Astrocyte of the hippocampus (primary cell): ENCODE measurements around the gene IL4R.
"Not testable (repeated sequence)": the region's sequence is repeated elsewhere in the genome, so short reads cannot be mapped to it uniquely, and the experiment has no call there.

ENCODE experiments used
- DNase-seq: peaks from one replicate; pipeline ENCODE4 v3.0.0; 2011; ENCODE audit warnings: low read depth, low spot score

IL4R gene

DNA sequence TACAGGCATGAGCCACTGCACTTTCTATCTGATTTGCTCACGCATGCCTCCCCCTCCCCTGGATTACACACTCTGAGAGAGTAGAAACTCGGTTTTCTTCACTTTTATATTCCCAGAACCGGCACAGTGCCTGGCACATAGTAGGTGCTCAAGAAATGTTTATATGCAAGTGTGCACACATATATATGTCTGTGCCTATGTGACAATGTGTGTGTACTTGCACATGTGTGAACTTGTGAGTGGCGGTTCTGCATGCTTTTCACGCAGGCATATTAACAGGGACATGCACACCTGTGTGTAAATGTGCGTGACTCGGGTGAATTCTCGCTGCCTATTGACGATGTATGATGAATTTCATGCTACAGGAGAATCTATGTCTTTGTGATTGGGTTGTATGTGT, 66.1 kb downstream of the IL4R start:
- DNase-seq, result no peak

- no peak for DNase-seq
These were observed 67.5 kb downstream of the IL4R start for GRCh38 chr16:27381236-27381635.

DNA sequence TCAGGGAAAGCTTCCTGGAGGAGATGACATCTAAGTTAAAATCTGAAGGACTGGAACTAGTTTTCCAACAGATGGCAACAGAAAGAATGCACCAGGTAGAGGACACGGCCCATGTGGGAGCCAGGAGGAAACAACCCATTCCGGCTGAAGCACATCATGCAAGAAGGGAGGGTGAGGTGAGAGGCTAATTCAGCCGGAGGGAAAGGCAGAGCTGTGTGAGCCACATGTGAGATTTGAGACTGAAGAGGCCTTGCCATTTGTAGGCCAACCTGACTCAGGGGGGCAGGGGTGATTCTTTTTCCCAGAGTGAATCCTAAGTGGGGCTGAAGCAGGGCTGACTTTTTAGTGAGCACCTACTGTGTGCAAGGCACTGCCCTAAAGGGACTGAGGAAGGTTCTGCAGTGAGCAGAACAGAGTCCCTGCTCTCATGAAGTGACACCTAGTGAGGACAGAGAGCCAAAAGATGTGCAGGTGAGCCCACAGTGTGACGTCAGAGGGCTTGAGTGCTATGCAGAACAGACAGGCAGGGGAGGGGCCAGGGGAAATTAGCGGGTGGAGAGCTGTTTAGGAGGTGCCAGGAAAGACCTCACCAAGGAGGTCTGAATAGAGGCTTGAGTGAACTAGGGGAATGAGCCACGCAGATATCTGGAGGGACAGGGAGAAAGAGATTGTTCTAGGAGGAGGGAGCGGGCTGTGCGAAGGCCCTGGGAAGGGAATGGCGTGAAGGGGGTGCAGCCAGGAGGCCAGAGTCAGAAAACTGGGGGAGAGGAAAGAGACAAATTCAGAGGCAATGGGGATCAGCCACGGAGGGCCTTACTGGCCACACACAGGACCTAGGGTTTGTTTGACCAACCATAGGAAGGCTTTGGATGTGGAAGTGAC, 68.4 kb downstream of the IL4R start:
- DNase-seq, result no peak

DNA sequence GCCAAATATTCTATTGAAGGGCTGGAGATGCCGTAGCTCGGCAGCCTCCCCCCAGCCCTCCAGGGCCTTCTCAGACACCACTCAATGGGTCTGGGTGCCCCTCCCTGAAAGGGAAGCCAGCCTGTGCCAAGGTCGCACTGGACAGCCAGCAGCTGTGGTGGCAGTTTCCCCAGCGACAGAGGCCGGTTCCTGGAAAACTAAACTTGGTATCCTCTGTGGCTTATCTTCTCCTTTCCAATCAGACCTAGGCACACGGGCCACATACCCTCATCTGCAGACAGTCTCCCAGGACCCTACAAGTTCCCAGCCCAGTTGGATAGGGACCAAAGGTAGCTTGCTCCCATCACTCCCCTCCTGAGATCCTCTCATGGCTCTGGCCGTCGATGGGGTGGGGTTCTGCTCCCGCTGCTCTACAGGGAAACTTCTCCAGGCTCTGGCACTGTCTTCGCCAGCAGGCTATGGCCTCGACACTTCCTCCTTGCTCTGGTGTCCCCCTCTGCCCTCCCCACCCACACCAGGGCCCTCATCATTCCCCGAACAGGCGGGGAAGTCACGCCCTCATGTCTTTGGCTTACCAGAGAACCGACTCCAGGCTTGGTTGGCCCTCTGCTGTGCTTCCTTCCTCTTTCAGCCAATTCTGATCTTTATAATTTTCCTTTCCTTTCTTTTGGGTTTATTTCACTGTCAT, 69.9 kb downstream of the IL4R start:
- no peak for DNase-seq

- no peak for DNase-seq
These were observed 70.7 kb downstream of the IL4R start for GRCh38 chr16:27384425-27384824.

DNA sequence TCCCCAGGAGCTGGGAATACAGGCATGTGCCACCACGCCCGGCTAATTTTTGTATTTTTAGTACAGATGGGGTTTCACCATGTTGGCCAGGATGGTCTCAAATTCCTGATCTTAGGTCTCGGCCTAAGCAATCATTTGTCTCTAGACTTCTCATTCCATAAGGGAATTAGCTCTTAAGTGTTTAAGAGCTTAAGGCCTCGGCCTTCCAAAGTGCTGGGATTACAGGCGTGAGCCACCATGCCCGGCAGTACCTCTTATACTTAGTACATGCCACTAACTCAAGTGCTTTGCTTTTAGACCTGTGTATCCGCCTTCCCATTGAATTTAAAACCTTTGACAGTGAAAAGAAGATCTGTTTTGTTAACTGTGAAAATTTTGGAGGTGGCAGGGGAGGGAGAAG, 71.6 kb downstream of the IL4R start:
- no peak for DNase-seq

GRCh38 chr16:27386674-27387073, 72.9 kb downstream of the IL4R start:
- no peak for DNase-seq

- no peak for DNase-seq
These were observed 74.0 kb downstream of the IL4R start for GRCh38 chr16:27387724-27388123.

DNA sequence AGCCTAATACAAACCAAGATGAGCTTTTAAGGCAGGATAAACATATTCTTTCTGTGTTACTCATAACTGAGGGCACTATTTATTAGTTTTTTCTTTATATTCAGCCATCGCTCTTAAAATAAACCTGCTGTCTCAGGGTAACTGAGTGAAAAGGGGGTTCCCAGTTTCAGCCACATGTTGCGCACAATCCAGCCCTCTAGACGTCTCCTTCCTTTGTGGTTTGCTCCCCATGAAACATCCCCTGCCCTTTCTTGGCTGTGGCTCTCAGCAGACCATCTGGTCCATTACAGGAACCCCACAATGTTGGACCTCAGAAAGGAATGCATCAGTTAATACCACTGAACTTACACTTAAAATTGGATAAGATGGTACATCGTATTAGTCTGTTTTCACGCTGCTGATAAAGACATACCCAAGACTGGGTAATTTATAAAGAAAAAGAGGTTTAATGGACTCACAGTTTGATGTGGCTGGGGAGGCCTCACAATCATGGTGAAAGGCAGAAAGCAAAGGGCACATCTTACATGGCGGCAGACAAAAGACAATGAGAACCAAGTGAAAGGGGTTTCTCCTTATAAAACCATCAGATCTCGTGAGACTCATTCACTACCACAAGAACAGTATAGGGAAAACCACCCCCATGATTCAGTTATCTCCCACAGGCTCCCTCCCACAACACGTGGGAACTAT, 75.6 kb downstream of the IL4R start:
- DNase-seq, result no peak

DNA sequence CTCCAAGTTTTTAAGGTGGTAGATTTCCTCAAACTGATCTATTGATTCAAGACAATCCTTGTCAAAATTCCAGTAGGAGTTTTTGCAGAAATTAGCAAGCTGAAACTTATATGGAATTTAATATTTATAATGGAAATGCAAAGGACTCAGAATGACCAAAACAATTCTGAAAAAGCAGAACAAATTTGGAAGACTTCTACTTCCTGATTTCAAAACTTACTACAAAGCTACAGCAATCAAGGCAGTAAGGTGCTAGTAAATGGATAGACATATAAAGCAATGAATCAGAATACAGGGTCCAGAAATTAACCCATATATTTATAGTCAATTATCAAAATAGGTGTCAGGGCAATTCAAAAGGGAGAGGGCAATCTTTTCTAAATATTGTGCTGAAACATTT, 76.4 kb downstream of the IL4R start:
- no peak for DNase-seq

DNA sequence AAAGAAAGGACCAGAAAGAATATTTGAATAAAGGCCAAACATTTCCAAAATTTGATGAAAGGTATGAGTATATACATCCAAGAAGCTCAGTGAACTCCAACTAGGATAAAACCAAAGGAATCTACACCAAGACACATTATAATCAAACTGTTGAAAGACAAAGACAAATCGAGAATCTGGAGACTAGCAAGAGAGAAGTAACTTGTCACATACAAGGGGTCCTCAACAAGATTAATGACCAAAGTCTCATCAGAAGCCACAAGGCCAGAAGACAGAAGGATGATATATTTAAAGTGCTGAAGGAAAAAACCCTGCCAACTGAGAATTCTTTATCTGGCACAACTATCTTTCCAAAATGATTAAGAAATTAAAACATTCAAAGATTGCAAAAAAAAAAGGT, 78.9 kb downstream of the IL4R start:
- DNase-seq, result no peak

DNA sequence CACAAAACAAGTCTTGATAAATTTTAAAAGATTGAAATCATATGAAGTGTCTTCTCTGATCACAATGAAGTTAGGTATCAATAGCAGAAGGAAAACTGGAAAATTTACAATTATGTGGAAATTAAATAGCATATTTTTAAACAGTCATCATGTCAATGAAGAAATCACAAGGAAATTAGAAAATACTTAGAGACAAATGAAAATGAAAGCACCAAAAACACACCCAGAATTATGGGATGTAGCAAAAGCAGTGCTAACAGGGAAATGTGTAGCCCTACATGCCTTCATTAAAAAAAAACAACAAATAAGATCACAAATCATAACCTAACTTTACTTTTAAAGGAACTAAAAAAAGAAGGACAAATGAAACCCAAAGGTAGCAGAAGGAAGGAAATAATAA, 80.7 kb downstream of the IL4R start:
- no peak for DNase-seq

DNA sequence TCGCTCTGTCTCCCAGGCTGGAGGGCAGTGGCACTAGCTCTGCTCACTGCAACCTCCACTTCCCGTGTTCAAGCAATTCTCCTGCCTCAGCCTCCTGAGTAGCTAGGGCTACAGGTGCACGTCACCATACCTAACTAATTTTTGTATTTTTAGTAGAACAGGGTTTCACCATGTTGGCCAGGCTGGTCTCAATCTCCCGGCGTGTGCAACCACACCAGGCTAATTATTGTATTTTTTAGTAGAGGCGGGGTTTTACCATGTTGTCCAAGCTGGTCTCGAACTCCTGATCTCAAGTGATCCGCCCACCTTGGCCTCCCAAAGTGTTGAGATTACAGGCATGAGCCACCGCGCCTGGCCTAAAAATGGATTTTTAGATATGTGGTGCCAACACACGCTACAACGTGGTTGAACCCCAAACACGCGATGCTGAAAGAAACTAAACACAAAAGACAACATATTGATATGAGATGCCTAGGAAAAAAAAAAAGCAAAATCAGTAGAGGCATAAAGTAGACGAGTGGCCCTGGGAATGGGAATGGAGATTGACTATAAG, 84.6 kb downstream of the IL4R start:
- DNase-seq, result not testable (repeated sequence)

GRCh38 chr16:27398894-27399853, 85.4 kb downstream of the IL4R start:
- no peak for DNase-seq

- DNase-seq, result no peak
These were observed 86.2 kb downstream of the IL4R start for GRCh38 chr16:27399969-27400368.

DNA sequence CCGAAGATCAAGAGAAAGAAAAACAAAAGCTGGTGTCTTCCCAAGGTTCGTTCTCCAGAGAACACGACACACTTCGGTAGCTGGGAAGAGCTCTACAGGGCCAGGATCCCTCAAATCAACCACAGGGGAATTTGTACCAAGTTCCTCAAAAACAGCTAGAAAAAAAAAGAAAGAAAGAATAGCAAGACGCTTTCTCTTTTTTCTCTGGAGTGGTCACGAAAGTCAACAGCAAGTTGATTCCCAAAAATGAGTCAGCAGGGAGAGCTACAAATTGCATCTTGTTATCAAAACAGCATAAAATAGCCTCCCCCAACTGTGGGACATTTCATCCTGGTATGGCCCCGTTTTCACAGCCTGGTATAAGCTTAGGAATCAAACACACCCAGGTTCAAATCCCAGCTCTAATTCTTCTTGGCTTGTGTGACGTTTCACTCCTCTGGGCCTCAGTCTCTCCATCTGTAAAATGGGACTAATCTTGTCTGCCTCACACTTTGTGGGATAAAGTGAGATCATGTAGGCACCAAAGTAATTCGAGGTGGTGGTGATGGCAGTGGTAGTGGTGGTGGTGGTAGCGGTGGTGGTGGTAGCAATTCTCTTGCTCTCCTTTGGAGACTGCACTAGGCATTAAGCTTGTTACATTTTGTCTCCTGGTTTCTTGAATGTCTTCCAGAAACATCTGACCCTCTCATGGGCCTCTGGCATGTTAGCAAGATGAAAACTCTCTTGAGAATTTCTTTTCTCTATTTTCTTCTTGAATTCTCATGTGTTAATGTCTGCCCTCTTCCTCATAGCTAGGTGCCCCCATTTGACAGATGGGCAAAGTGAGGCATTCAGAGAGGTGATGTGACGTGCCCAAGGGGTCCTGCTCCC, 87.2 kb downstream of the IL4R start:
- DNase-seq, result peak; percentile 76

DNA sequence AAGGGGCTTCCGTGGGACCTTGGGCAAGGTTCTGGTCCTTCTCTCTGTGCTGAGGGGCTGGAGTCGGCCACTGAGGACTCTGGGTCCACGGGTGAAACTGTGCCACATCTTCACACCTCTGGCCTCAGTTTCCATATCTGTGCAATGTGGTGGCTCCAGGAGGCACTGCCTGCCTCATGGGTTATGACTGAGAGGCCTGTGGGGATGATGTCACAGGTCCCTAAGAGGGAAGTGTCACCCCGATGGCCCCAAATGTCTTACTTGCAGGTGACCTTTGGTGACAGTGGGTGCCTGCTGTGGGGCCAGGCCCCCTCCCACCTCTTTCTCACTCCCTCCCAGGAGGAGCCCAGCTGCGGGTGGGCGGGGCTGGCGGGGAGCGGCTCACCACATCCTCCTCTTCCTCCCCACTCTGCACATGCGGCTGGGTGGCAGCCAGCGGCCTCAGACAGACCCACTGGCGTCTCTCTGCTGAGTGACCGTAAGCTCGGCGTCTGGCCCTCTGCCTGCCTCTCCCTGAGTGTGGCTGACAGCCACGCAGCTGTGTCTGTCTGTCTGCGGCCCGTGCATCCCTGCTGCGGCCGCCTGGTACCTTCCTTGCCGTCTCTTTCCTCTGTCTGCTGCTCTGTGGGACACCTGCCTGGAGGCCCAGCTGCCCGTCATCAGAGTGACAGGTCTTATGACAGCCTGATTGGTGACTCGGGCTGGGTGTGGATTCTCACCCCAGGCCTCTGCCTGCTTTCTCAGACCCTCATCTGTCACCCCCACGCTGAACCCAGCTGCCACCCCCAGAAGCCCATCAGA, 88.2 kb downstream of the IL4R start, which contains the start of gene IL21R:
TSS of gene IL21R (plus strand) at position 407 of the 801 bp plus-strand sequence. CDS start 27,898 bp downstream, outside the sequence.
- DNase-seq, result peak; percentile 88

- no peak for DNase-seq
These were observed 88.8 kb downstream of the IL4R start for GRCh38 chr16:27402569-27402963.

GRCh38 chr16:27402964-27403600, 89.3 kb downstream of the IL4R start:
- DNase-seq, result no peak
